ENCODE results near the gene BCL7B.

GRCh38 chr7:73602721-73603651, 45.5 kb upstream of the BCL7B start:
- TF ChIP-seq, protein P1, sequence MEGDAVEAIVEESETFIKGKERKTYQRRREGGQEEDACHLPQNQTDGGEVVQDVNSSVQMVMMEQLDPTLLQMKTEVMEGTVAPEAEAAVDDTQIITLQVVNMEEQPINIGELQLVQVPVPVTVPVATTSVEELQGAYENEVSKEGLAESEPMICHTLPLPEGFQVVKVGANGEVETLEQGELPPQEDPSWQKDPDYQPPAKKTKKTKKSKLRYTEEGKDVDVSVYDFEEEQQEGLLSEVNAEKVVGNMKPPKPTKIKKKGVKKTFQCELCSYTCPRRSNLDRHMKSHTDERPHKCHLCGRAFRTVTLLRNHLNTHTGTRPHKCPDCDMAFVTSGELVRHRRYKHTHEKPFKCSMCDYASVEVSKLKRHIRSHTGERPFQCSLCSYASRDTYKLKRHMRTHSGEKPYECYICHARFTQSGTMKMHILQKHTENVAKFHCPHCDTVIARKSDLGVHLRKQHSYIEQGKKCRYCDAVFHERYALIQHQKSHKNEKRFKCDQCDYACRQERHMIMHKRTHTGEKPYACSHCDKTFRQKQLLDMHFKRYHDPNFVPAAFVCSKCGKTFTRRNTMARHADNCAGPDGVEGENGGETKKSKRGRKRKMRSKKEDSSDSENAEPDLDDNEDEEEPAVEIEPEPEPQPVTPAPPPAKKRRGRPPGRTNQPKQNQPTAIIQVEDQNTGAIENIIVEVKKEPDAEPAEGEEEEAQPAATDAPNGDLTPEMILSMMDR (conservative IDR thresholded peaks at IDR 0.05): no peak
- TF ChIP-seq ZFX (IDR thresholded peaks at IDR 0.05): no peak
